ENCODE results near the gene SAAL1.

The SAAL1 gene

GRCh38 chr11:18105086-18105801 is 638 bp downstream of the SAAL1 start:
- no peak for DNase-seq (ENCODE audit: low read depth, low spot score)
- Histone ChIP-seq H3K9me3 (ENCODE audit: insufficient read depth, low read length) (no peaks in the 10 kb centered on the region), H3K27me3 (ENCODE audit: insufficient read depth, insufficient read length) (no peaks in the 10 kb centered on the region), H3K4me3 (ENCODE audit: insufficient read length, low read depth) (peak overlapping the region; percentile 96), H3K9ac (ENCODE audit: insufficient read length, low read depth) (peak overlapping the region; percentile 96), H3K36me3 (ENCODE audit: insufficient read depth, insufficient read length, low read length) (peaks cover 32% of the 10 kb centered on the region), H3K4me1 (ENCODE audit: insufficient read depth, insufficient read length) (no peaks in the 10 kb centered on the region)
- TF ChIP-seq YY1 (IDR thresholded peaks at IDR 0.05; ENCODE audit: insufficient read depth, insufficient read length) (no peak), SUZ12 (IDR thresholded peaks at IDR 0.05; ENCODE audit: extremely low read depth, insufficient read depth, insufficient read length) (no peak), ZNF274 (IDR thresholded peaks at IDR 0.05; ENCODE audit: low read depth, low read length) (no peak)

GRCh38 chr11:18100926-18101656 is 4.8 kb downstream of the SAAL1 start:
- no peak for TF ChIP-seq SUZ12 (IDR thresholded peaks at IDR 0.05; ENCODE audit: extremely low read depth, insufficient read depth, insufficient read length)
- TF ChIP-seq YY1 (IDR thresholded peaks at IDR 0.05; ENCODE audit: insufficient read depth, insufficient read length), result no peak
- TF ChIP-seq ZNF274 (IDR thresholded peaks at IDR 0.05; ENCODE audit: low read depth, low read length), result no peak
- no peaks in the 10 kb centered on the region for H3K27me3 ChIP-seq (ENCODE audit: insufficient read depth, insufficient read length)
- no peak for DNase-seq (ENCODE audit: low read depth, low spot score)
- H3K9ac ChIP-seq (ENCODE audit: insufficient read length, low read depth), result no peak overlapping the region
- peaks cover 49% of the 10 kb centered on the region for H3K36me3 ChIP-seq (ENCODE audit: insufficient read depth, insufficient read length, low read length)
- H3K4me3 ChIP-seq (ENCODE audit: insufficient read length, low read depth), result no peak overlapping the region
- H3K9me3 ChIP-seq (ENCODE audit: insufficient read depth, low read length), result no peaks in the 10 kb centered on the region
- no peaks in the 10 kb centered on the region for H3K4me1 ChIP-seq (ENCODE audit: insufficient read depth, insufficient read length)

DNA sequence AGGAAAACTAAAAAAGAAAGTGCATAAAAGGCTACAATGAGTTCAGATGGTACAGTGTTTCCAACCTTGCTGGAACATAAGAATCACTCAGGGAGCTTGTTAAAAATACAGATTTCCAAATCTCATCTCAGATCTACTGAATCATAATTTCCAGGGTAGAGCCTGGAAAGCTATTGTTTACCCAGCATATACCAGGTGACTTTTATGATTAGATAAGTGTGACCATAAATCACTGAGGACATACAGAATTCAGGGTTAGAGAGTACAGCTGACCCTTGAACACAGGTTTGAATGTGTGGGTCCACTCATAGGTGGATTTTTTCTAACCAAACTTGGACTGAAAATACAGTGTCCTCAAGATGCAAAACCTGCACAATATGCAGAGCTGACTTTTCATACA is 11.9 kb downstream of the SAAL1 start:
- no peaks in the 10 kb centered on the region for H3K27me3 ChIP-seq (ENCODE audit: insufficient read depth, insufficient read length)
- no peak for TF ChIP-seq YY1 (IDR thresholded peaks at IDR 0.05; ENCODE audit: insufficient read depth, insufficient read length)
- TF ChIP-seq SUZ12 (IDR thresholded peaks at IDR 0.05; ENCODE audit: extremely low read depth, insufficient read depth, insufficient read length), result no peak
- no peak for TF ChIP-seq ZNF274 (IDR thresholded peaks at IDR 0.05; ENCODE audit: low read depth, low read length)
- no peak overlapping the region for H3K9ac ChIP-seq (ENCODE audit: insufficient read length, low read depth)
- H3K4me3 ChIP-seq (ENCODE audit: insufficient read length, low read depth), result no peak overlapping the region
- no peaks in the 10 kb centered on the region for H3K4me1 ChIP-seq (ENCODE audit: insufficient read depth, insufficient read length)
- no peak for DNase-seq (ENCODE audit: low read depth, low spot score)
- H3K36me3 ChIP-seq (ENCODE audit: insufficient read depth, insufficient read length, low read length), result peaks cover 70% of the 10 kb centered on the region
- no peaks in the 10 kb centered on the region for H3K9me3 ChIP-seq (ENCODE audit: insufficient read depth, low read length)

GRCh38 chr11:18091731-18092130 is 14.2 kb downstream of the SAAL1 start:
- TF ChIP-seq YY1 (IDR thresholded peaks at IDR 0.05; ENCODE audit: insufficient read depth, insufficient read length), result no peak
- TF ChIP-seq ZNF274 (IDR thresholded peaks at IDR 0.05; ENCODE audit: low read depth, low read length), result no peak
- TF ChIP-seq SUZ12 (IDR thresholded peaks at IDR 0.05; ENCODE audit: extremely low read depth, insufficient read depth, insufficient read length), result no peak
- Histone ChIP-seq H3K9me3 (ENCODE audit: insufficient read depth, low read length) (no peaks in the 10 kb centered on the region), H3K9ac (ENCODE audit: insufficient read length, low read depth) (no peak overlapping the region), H3K4me1 (ENCODE audit: insufficient read depth, insufficient read length) (no peaks in the 10 kb centered on the region), H3K36me3 (ENCODE audit: insufficient read depth, insufficient read length, low read length) (peaks cover 89% of the 10 kb centered on the region), H3K4me3 (ENCODE audit: insufficient read length, low read depth) (no peak overlapping the region), H3K27me3 (ENCODE audit: insufficient read depth, insufficient read length) (no peaks in the 10 kb centered on the region)
- DNase-seq (ENCODE audit: low read depth, low spot score), result no peak

- Histone ChIP-seq H3K4me3 (ENCODE audit: insufficient read length, low read depth) (no peak overlapping the region), H3K4me1 (ENCODE audit: insufficient read depth, insufficient read length) (no peaks in the 10 kb centered on the region), H3K36me3 (ENCODE audit: insufficient read depth, insufficient read length, low read length) (peaks cover 91% of the 10 kb centered on the region), H3K27me3 (ENCODE audit: insufficient read depth, insufficient read length) (no peaks in the 10 kb centered on the region), H3K9ac (ENCODE audit: insufficient read length, low read depth) (no peak overlapping the region), H3K9me3 (ENCODE audit: insufficient read depth, low read length) (no peaks in the 10 kb centered on the region)
- TF ChIP-seq SUZ12 (IDR thresholded peaks at IDR 0.05; ENCODE audit: extremely low read depth, insufficient read depth, insufficient read length), result no peak
- TF ChIP-seq YY1 (IDR thresholded peaks at IDR 0.05; ENCODE audit: insufficient read depth, insufficient read length), result no peak
- no peak for TF ChIP-seq ZNF274 (IDR thresholded peaks at IDR 0.05; ENCODE audit: low read depth, low read length)
- DNase-seq (ENCODE audit: low read depth, low spot score), result no peak
Observed at GRCh38 chr11:18088966-18089365, 16.9 kb downstream of the SAAL1 start.

GRCh38 chr11:18088366-18088765 is 17.5 kb downstream of the SAAL1 start:
- peaks cover 91% of the 10 kb centered on the region for H3K36me3 ChIP-seq (ENCODE audit: insufficient read depth, insufficient read length, low read length)

DNA sequence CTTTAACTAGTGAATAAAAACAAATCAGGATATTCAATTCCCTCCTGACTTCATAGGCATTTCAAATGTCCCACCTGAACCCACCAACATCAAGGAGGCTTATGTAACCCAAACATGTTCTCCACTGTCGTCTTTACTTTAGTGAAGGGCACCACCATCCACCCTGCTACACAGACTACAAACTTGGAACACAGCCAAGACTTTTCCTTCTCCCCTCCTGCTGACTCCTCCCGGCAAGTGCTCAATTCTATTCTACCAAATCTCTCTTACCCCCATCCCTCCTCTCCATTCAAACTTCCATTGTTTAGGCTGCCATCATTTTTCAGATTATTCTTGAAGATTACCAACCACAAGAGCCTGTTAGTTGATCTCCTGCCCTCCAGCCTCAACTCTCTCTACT is 24.3 kb downstream of the SAAL1 start:
- no peaks in the 10 kb centered on the region for H3K4me1 ChIP-seq (ENCODE audit: insufficient read depth, insufficient read length)
- DNase-seq (ENCODE audit: low read depth, low spot score), result no peak
- H3K9ac ChIP-seq (ENCODE audit: insufficient read length, low read depth), result no peak overlapping the region
- H3K27me3 ChIP-seq (ENCODE audit: insufficient read depth, insufficient read length), result no peaks in the 10 kb centered on the region
- no peak overlapping the region for H3K4me3 ChIP-seq (ENCODE audit: insufficient read length, low read depth)
- no peaks in the 10 kb centered on the region for H3K9me3 ChIP-seq (ENCODE audit: insufficient read depth, low read length)
- peaks cover 66% of the 10 kb centered on the region for H3K36me3 ChIP-seq (ENCODE audit: insufficient read depth, insufficient read length, low read length)
- no peak for TF ChIP-seq SUZ12 (IDR thresholded peaks at IDR 0.05; ENCODE audit: extremely low read depth, insufficient read depth, insufficient read length)
- no peak for TF ChIP-seq ZNF274 (IDR thresholded peaks at IDR 0.05; ENCODE audit: low read depth, low read length)

More at GRCh38 chr11:18088366-18088765, 17.5 kb downstream of the SAAL1 start:
- Histone ChIP-seq H3K9me3 (ENCODE audit: insufficient read depth, low read length) (no peaks in the 10 kb centered on the region), H3K4me3 (ENCODE audit: insufficient read length, low read depth) (no peak overlapping the region), H3K9ac (ENCODE audit: insufficient read length, low read depth) (no peak overlapping the region), H3K27me3 (ENCODE audit: insufficient read depth, insufficient read length) (no peaks in the 10 kb centered on the region), H3K4me1 (ENCODE audit: insufficient read depth, insufficient read length) (no peaks in the 10 kb centered on the region)
- DNase-seq (ENCODE audit: low read depth, low spot score), result no peak
- TF ChIP-seq SUZ12 (IDR thresholded peaks at IDR 0.05; ENCODE audit: extremely low read depth, insufficient read depth, insufficient read length) (no peak), ZNF274 (IDR thresholded peaks at IDR 0.05; ENCODE audit: low read depth, low read length) (no peak), YY1 (IDR thresholded peaks at IDR 0.05; ENCODE audit: insufficient read depth, insufficient read length) (no peak)

Data from NT2/D1 (cell line).